Calu3 (cell line): ENCODE data around the gene ELAVL2. TPM values are rescaled to one million over a fixed set of nuclear protein-coding genes. Genes with fewer than 3 reads are reported as not detected.

Source experiments
- BruUV-seq: library from RNA; stranded (reverse); fragments of 400-500 nt; replicated peaks from 2 replicates; lab custom pipeline; 2021; lab: Mats Ljungman, UMichigan
- CTCF ChIA-PET: fragments of 300-600 bp; sonication (Branson Sonifier 250); formaldehyde crosslinking; loops from one replicate; lab custom pipeline; 2022; ENCODE audit warnings: antibody characterized with exemption; lab: Charles Lee
- DNase-seq: peaks from one replicate; pipeline ENCODE4 v3.0.0; 2022
- H3K27ac Mint-ChIP-seq: one replicate; pipeline ENCODE4 v1.8.0; 2022; ENCODE audit warnings: mixed read lengths; ENCODE audit not compliant: unreplicated experiment
- H3K27me3 Mint-ChIP-seq: one replicate; pipeline ENCODE4 v1.8.0; 2022; ENCODE audit warnings: mixed read lengths; ENCODE audit not compliant: unreplicated experiment
- H3K36me3 Mint-ChIP-seq: one replicate; pipeline ENCODE4 v1.8.0; 2022; ENCODE audit warnings: mild to moderate bottlenecking, moderate library complexity, mixed read lengths; ENCODE audit not compliant: insufficient read depth, unreplicated experiment
- H3K4me1 Mint-ChIP-seq: one replicate; pipeline ENCODE4 v1.8.0; 2022; ENCODE audit warnings: mild to moderate bottlenecking, low read depth, mixed read lengths; ENCODE audit not compliant: unreplicated experiment
- H3K4me3 Mint-ChIP-seq: one replicate; pipeline ENCODE4 v1.8.0; 2022; ENCODE audit warnings: mild to moderate bottlenecking, low read depth, moderate library complexity, mixed read lengths; ENCODE audit not compliant: unreplicated experiment
- H3K9me3 Mint-ChIP-seq: one replicate; pipeline ENCODE4 v1.8.0; 2022; ENCODE audit warnings: low read depth, mixed read lengths; ENCODE audit not compliant: unreplicated experiment
- CTCF ChIP-seq: fragments of 200-600 bp; IDR thresholded peaks from one replicate; pipeline ENCODE4 v1.8.0; 2022; ENCODE audit warnings: antibody characterized with exemption; ENCODE audit not compliant: unreplicated experiment
- intact Hi-C: fragments of 100-400 bp; cut with micrococcal nuclease; formaldehyde crosslinking; loops from one replicate; pipeline ENCODE4 v1.10.0; 2022; ENCODE audit not compliant: unreplicated experiment
- total RNA-seq: library from RNA; stranded (reverse); gene quantifications from 2 replicates; pipeline ENCODE4 v1.2.3, GENCODE V29; 2022

Gene ELAVL2
- total RNA-seq, 1 experiment from 2014 or later: not detected

GRCh38 chr9:23837038-23837437 lies 11.0 kb upstream of the ELAVL2 start:
- Mint-ChIP-seq H3K27ac (no peak overlapping the region), H3K4me1 (no peaks in the 10 kb centered on the region), H3K27me3 (no peaks in the 10 kb centered on the region), H3K9me3 (no peaks in the 10 kb centered on the region), H3K4me3 (no peak overlapping the region), H3K36me3 (no peaks in the 10 kb centered on the region)
- CTCF ChIA-PET: no interaction called here
- intact Hi-C loops: no loop called here
- no peak for DNase-seq
- TF ChIP-seq CTCF: no peak
- no TSS peak for BruUV-seq

- intact Hi-C loops: no loop called here
- no TSS peak for BruUV-seq
- CTCF ChIA-PET: no interaction called here
- no peak overlapping the region for H3K4me3 Mint-ChIP-seq
- TF ChIP-seq CTCF: no peak
- no peaks in the 10 kb centered on the region for H3K36me3 Mint-ChIP-seq
- H3K27me3 Mint-ChIP-seq: no peaks in the 10 kb centered on the region
- no peak for DNase-seq
- H3K27ac Mint-ChIP-seq: no peak overlapping the region
- H3K9me3 Mint-ChIP-seq: no peaks in the 10 kb centered on the region
- H3K4me1 Mint-ChIP-seq: no peaks in the 10 kb centered on the region
Observed at GRCh38 chr9:23830929-23831730, 5.1 kb upstream of the ELAVL2 start.

- CTCF ChIA-PET: no interaction called here
- no peak overlapping the region for H3K27ac Mint-ChIP-seq
- H3K9me3 Mint-ChIP-seq: no peaks in the 10 kb centered on the region
- H3K4me3 Mint-ChIP-seq: no peak overlapping the region
- H3K27me3 Mint-ChIP-seq: no peaks in the 10 kb centered on the region
- TF ChIP-seq CTCF: no peak
- no peaks in the 10 kb centered on the region for H3K36me3 Mint-ChIP-seq
- intact Hi-C loops: no loop called here
- no TSS peak for BruUV-seq
- no peaks in the 10 kb centered on the region for H3K4me1 Mint-ChIP-seq
- no peak for DNase-seq
Observed at GRCh38 chr9:23830476-23830805, 4.4 kb upstream of the ELAVL2 start.

- no TSS peak for BruUV-seq
- intact Hi-C loops: no loop called here
- Mint-ChIP-seq H3K4me3 (no peak overlapping the region), H3K4me1 (no peaks in the 10 kb centered on the region), H3K36me3 (no peaks in the 10 kb centered on the region), H3K27ac (no peak overlapping the region), H3K9me3 (no peaks in the 10 kb centered on the region), H3K27me3 (no peaks in the 10 kb centered on the region)
- TF ChIP-seq CTCF: no peak
- CTCF ChIA-PET: interaction anchor here (0.6 kb wide), 1 partner anchor 127 kb away, joined by 3 read pairs; no protein-coding TSS in a partner anchor
- DNase-seq: peak; percentile 1
Observed at GRCh38 chr9:23829580-23830475, 3.8 kb upstream of the ELAVL2 start.
